H9 (cell line): ENCODE data around the gene ZNF407. TPM values are rescaled to one million over a fixed set of nuclear protein-coding genes. Genes with fewer than 3 reads are reported as not detected.

Experiments
- DNase-seq: peaks from one replicate; pipeline ENCODE4 v3.0.0-alpha.2; 2017
- H2AFZ ChIP-seq: one replicate; pipeline ENCODE4 v1.6.1; 2013; ENCODE audit warnings: mild to moderate bottlenecking, low read length, control low read depth, moderate library complexity
- H2AK5ac ChIP-seq: 2 replicates; pipeline ENCODE4 v1.6.1; 2013; ENCODE audit warnings: low read length, control low read depth, mixed read lengths; ENCODE audit not compliant: insufficient read length
- H2BK120ac ChIP-seq: one replicate; pipeline ENCODE4 v1.6.1; 2013; ENCODE audit warnings: low read depth, mild to moderate bottlenecking, low read length, control low read depth, inconsistent platforms; ENCODE audit not compliant: poor library complexity, severe bottlenecking
- H2BK12ac ChIP-seq: 2 replicates; pipeline ENCODE4 v1.6.1; 2013; ENCODE audit warnings: low read length, control low read depth, mixed read lengths, low read depth; ENCODE audit not compliant: insufficient read length
- H2BK15ac ChIP-seq: 2 replicates; pipeline ENCODE4 v1.6.1; 2013; ENCODE audit warnings: low read depth, low read length, control low read depth
- H2BK20ac ChIP-seq: one replicate; pipeline ENCODE4 v1.6.1; 2013; ENCODE audit warnings: low read depth, mild to moderate bottlenecking, low read length, control low read depth, inconsistent platforms; ENCODE audit not compliant: poor library complexity, severe bottlenecking
- H2BK5ac ChIP-seq: 2 replicates; pipeline ENCODE4 v1.6.1; 2013; ENCODE audit warnings: low read length, control low read depth, mixed read lengths; ENCODE audit not compliant: insufficient read length
- H3K14ac ChIP-seq: 2 replicates; pipeline ENCODE4 v1.6.1; 2013; ENCODE audit warnings: low read length, control low read depth; ENCODE audit not compliant: insufficient read depth
- H3K18ac ChIP-seq: 2 replicates; pipeline ENCODE4 v1.6.1; 2013; ENCODE audit warnings: low read depth, mild to moderate bottlenecking, mixed read lengths, low read length, control low read depth; ENCODE audit not compliant: insufficient read length
- H3K23ac ChIP-seq: 2 replicates; pipeline ENCODE4 v1.6.1; 2013; ENCODE audit warnings: low read length, control low read depth, mixed read lengths, low read depth; ENCODE audit not compliant: insufficient read length
- H3K23me2 ChIP-seq: 2 replicates; pipeline ENCODE4 v1.6.1; 2013; ENCODE audit warnings: low read depth, mild to moderate bottlenecking, mixed read lengths, low read length, control low read depth; ENCODE audit not compliant: insufficient read length, poor library complexity, severe bottlenecking
- H3K27ac ChIP-seq: 2 replicates; pipeline ENCODE4 v1.5.1; 2013; ENCODE audit warnings: low read length, control low read depth, mixed read lengths, low read depth; ENCODE audit not compliant: insufficient read length
- H3K27me3 ChIP-seq: 2 replicates; pipeline ENCODE4 v1.6.1; 2013; ENCODE audit warnings: low read length, control low read depth, inconsistent platforms; ENCODE audit not compliant: insufficient read depth
- H3K4ac ChIP-seq: 2 replicates; pipeline ENCODE4 v1.6.1; 2013; ENCODE audit warnings: low read depth, mild to moderate bottlenecking, control low read depth, inconsistent platforms, low read length, moderate library complexity
- H3K4me1 ChIP-seq: 2 replicates; pipeline ENCODE4 v1.6.1; 2013; ENCODE audit warnings: low read length, control low read depth, inconsistent platforms; ENCODE audit not compliant: insufficient read depth
- H3K4me2 ChIP-seq: 2 replicates; pipeline ENCODE4 v1.6.1; 2013; ENCODE audit warnings: low read length, control low read depth, mixed read lengths; ENCODE audit not compliant: insufficient read length, insufficient read depth
- H3K56ac ChIP-seq: 2 replicates; pipeline ENCODE4 v1.6.1; 2013; ENCODE audit warnings: low read depth, mild to moderate bottlenecking, mixed read lengths, low read length, control low read depth; ENCODE audit not compliant: insufficient read length
- H3K79me1 ChIP-seq: 2 replicates; pipeline ENCODE4 v1.6.1; 2013; ENCODE audit warnings: low read depth, mild to moderate bottlenecking, moderate library complexity, low read length, control low read depth, inconsistent platforms; ENCODE audit not compliant: insufficient read depth, poor library complexity, severe bottlenecking
- H3K79me2 ChIP-seq: 2 replicates; pipeline ENCODE4 v1.6.1; 2013; ENCODE audit warnings: low read length, control low read depth, inconsistent platforms; ENCODE audit not compliant: insufficient read depth
- H3K9ac ChIP-seq: 2 replicates; pipeline ENCODE4 v1.6.1; 2013; ENCODE audit warnings: low read length, control low read depth, mixed read lengths; ENCODE audit not compliant: insufficient read length; ENCODE audit errors: extremely low read depth
- H3K9me3 ChIP-seq: one replicate; pipeline ENCODE4 v1.6.1; 2013; ENCODE audit warnings: low read depth, low read length, inconsistent platforms; ENCODE audit not compliant: control insufficient read depth
- H3T11ph ChIP-seq: one replicate; pipeline ENCODE4 v1.6.1; 2013; ENCODE audit warnings: mild to moderate bottlenecking, low read length, control low read depth, inconsistent platforms
- H4K20me1 ChIP-seq: one replicate; pipeline ENCODE4 v1.6.1; 2013; ENCODE audit not compliant: control insufficient read depth, insufficient read length, insufficient read depth
- H4K5ac ChIP-seq: 2 replicates; pipeline ENCODE4 v1.6.1; 2013; ENCODE audit warnings: low read depth, mild to moderate bottlenecking, mixed read lengths, low read length, control low read depth; ENCODE audit not compliant: insufficient read length
- H4K8ac ChIP-seq: replicated peaks from 2 replicates; pipeline ENCODE4 v1.6.1; 2013; ENCODE audit warnings: low read length, control low read depth, mixed read lengths, low read depth; ENCODE audit not compliant: insufficient read length
- H4K91ac ChIP-seq: 2 replicates; pipeline ENCODE4 v1.6.1; 2013; ENCODE audit warnings: low read depth, mild to moderate bottlenecking, moderate library complexity, mixed read lengths, low read length, control low read depth; ENCODE audit not compliant: insufficient read length
- H3K27ac Mint-ChIP-seq, 3 experiments: 2 replicates in 2 of 3; 3 replicates in 1 of 3; pipeline ENCODE4 v1.8.0; 2020 to 2021; ENCODE audit warnings: mixed read lengths in 3 of 3, mild to moderate bottlenecking in 1 of 3, moderate library complexity in 1 of 3
- H3K27me3 Mint-ChIP-seq: 2 replicates; pipeline ENCODE4 v1.8.0; 2021; ENCODE audit warnings: low read depth, mild to moderate bottlenecking, moderate library complexity, mixed read lengths
- H3K36me3 Mint-ChIP-seq, 3 experiments: 2 replicates in 2 of 3; 3 replicates in 1 of 3; pipeline ENCODE4 v1.8.0; 2020 to 2021; ENCODE audit warnings: low read depth in 3 of 3, mixed read lengths in 3 of 3; ENCODE audit not compliant: insufficient read depth in 1 of 3
- H3K4me1 Mint-ChIP-seq, 2 experiments: 2 replicates each; pipeline ENCODE4 v1.8.0; 2020; ENCODE audit warnings: mixed read lengths in 2 of 2
- H3K4me3 Mint-ChIP-seq, 2 experiments: 2 replicates in 1 of 2; 3 replicates in 1 of 2; pipeline ENCODE4 v1.8.0; 2020 to 2021; ENCODE audit warnings: mild to moderate bottlenecking in 2 of 2, mixed read lengths in 2 of 2, moderate library complexity in 1 of 2
- H3K9me3 Mint-ChIP-seq, 2 experiments: 2 replicates in 1 of 2; 3 replicates in 1 of 2; pipeline ENCODE4 v1.8.0; 2020; ENCODE audit warnings: mild to moderate bottlenecking in 2 of 2, mixed read lengths in 2 of 2, moderate library complexity in 1 of 2
- CTCF ChIP-seq: fragments of 200-600 bp; sonication (generic); conservative IDR thresholded peaks from 3 replicates; pipeline ENCODE4 v1.8.0; 2021; ENCODE audit warnings: antibody characterized with exemption, mild to moderate bottlenecking
- WGBS: extraction: QIAGEN DNeasy Blood & Tissue Kit; methylation state at CpG from one replicate; pipeline ENCODE4 v1.1.7; 2013; ENCODE audit warnings: missing lambda C conversion rate, low lambda C conversion rate, mixed read lengths; ENCODE audit not compliant: insufficient read length; ENCODE audit errors: extremely low coverage; 5-methylcytosine and 5-hydroxymethylcytosine counted together
- total RNA-seq: library from RNA; stranded (reverse); gene quantifications from 2 replicates; pipeline ENCODE4 v1.2.1, GENCODE V29; 2021

Gene ZNF407
- total RNA-seq, 1 experiment from 2014 or later: 8.7 TPM

GRCh38 chr18:74790451-74790850 is 192.8 kb downstream of the ZNF407 start:
- no peak overlapping the region for H2AK5ac ChIP-seq
- no peak for TF ChIP-seq CTCF

More at GRCh38 chr18:74790451-74790850, 192.8 kb downstream of the ZNF407 start:
- Histone ChIP-seq H3K4ac (no peak overlapping the region), H3K4me2 (no peak overlapping the region), H3K9me3 (no peaks in the 10 kb centered on the region), H3K9ac (no peak overlapping the region), H4K20me1 (no peaks in the 10 kb centered on the region), H2BK20ac (no peak overlapping the region), H3K4me1 (no peaks in the 10 kb centered on the region), H2BK120ac (no peak overlapping the region), H3K23me2 (no peaks in the 10 kb centered on the region), H2BK5ac (no peak overlapping the region), H3T11ph (no peak overlapping the region), H2AFZ (no peak overlapping the region), H3K56ac (no peak overlapping the region), H2BK12ac (no peak overlapping the region), H3K27me3 (no peaks in the 10 kb centered on the region), H3K79me1 (no peaks in the 10 kb centered on the region), H4K91ac (no peak overlapping the region), H3K23ac (no peak overlapping the region), H3K14ac (no peak overlapping the region), H3K18ac (no peak overlapping the region), H2BK15ac (no peak overlapping the region), H4K8ac (no peak overlapping the region), H4K5ac (no peak overlapping the region), H3K27ac (no peak overlapping the region), H3K79me2 (no peaks in the 10 kb centered on the region)
- Mint-ChIP-seq H3K4me1 (peaks cover 9% of the 10 kb centered on the region in 2 experiments), H3K27me3 (no peaks in the 10 kb centered on the region), H3K27ac (no peak overlapping the region), H3K4me3 (no peak overlapping the region), H3K9me3 (no peaks in the 10 kb centered on the region), H3K36me3 (no peaks in the 10 kb centered on the region)
- no CpG with 5 or more reads among the region's 1 CpG for WGBS
- DNase-seq: no peak
